MCF 10A (cell line): ENCODE results near the gene SALL2. TPM values are rescaled to one million over a fixed set of nuclear protein-coding genes. Genes with fewer than 3 reads are reported as not detected.

Experiments
- Bru-seq: library from RNA; stranded (reverse); fragments of 400-500 nt; gene quantifications from one replicate; lab custom pipeline; 2021; lab: Mats Ljungman, UMichigan
- BruChase-seq, 2 experiments: library from RNA; stranded (reverse); fragments of 400-500 nt; gene quantifications; one replicate each; lab custom pipeline; 2021; lab: Mats Ljungman, UMichigan
- BruUV-seq: library from RNA; stranded (reverse); fragments of 400-500 nt; replicated peaks from 2 replicates; lab custom pipeline; 2021; lab: Mats Ljungman, UMichigan
- CTCF ChIA-PET: fragments of 300-600 bp; sonication (Branson Sonifier 250); formaldehyde crosslinking; extraction: SDS; loops from one replicate; lab custom pipeline; 2021; ENCODE audit warnings: antibody characterized with exemption, inconsistent platforms; lab: Yijun Ruan, JAX
- POLR2A ChIA-PET: fragments of 300-600, 350-650 bp; sonication (Branson Sonifier 250); formaldehyde crosslinking; extraction: SDS; loops from one replicate; lab custom pipeline; 2020; ENCODE audit warnings: antibody characterized with exemption, inconsistent platforms; lab: Yijun Ruan, JAX
- DNase-seq: peaks from one replicate; pipeline ENCODE4 v3.0.0-alpha.2; 2018; ENCODE audit not compliant: unreplicated experiment
- H3K27ac Mint-ChIP-seq: one replicate; pipeline ENCODE4 v1.8.0; 2022; ENCODE audit warnings: mild to moderate bottlenecking, low read depth, mixed read lengths; ENCODE audit not compliant: unreplicated experiment
- H3K27me3 Mint-ChIP-seq: one replicate; pipeline ENCODE4 v1.8.0; 2022; ENCODE audit warnings: mixed read lengths; ENCODE audit not compliant: insufficient read depth, unreplicated experiment
- H3K36me3 Mint-ChIP-seq: one replicate; pipeline ENCODE4 v1.8.0; 2022; ENCODE audit warnings: mild to moderate bottlenecking, moderate library complexity, mixed read lengths; ENCODE audit not compliant: insufficient read depth, unreplicated experiment
- H3K4me1 Mint-ChIP-seq: one replicate; pipeline ENCODE4 v1.8.0; 2022; ENCODE audit warnings: mixed read lengths; ENCODE audit not compliant: insufficient read depth, unreplicated experiment
- H3K4me3 Mint-ChIP-seq: one replicate; pipeline ENCODE4 v1.8.0; 2022; ENCODE audit warnings: mild to moderate bottlenecking, moderate library complexity, mixed read lengths; ENCODE audit not compliant: unreplicated experiment
- H3K9me3 Mint-ChIP-seq: one replicate; pipeline ENCODE4 v1.8.0; 2022; ENCODE audit warnings: mixed read lengths; ENCODE audit not compliant: unreplicated experiment
- CTCF ChIP-seq: fragments of 200-600 bp; IDR thresholded peaks from one replicate; pipeline ENCODE4 v1.8.0; 2022; ENCODE audit warnings: antibody characterized with exemption, mild to moderate bottlenecking; ENCODE audit not compliant: unreplicated experiment
- intact Hi-C: fragments of 100-400 bp; cut with micrococcal nuclease; formaldehyde crosslinking; loops from 2 replicates; pipeline ENCODE4 v1.14.1; 2022
- long read RNA-seq: library from polyadenylated mRNA; stranded (forward); transcript quantifications from one replicate; pipeline ENCODE4 v2.0.0, GENCODE V29; 2022
- total RNA-seq: library from RNA; stranded (reverse); gene quantifications from 2 replicates; pipeline ENCODE4 v1.2.3, GENCODE V29; 2022

The SALL2 gene
- total RNA-seq = 0.05 and 0.09 TPM in 2 replicates
- Bru-seq, nascent RNA = not detected
- percentile 9 among the genes with signal in this experiment for BruChase-seq, experiment 1, labeled RNA remaining after a 6-hour chase
- BruChase-seq, experiment 2, labeled RNA remaining after a 2-hour chase = percentile 6 among the genes with signal in this experiment
- long read RNA-seq = 0 reads

DNA sequence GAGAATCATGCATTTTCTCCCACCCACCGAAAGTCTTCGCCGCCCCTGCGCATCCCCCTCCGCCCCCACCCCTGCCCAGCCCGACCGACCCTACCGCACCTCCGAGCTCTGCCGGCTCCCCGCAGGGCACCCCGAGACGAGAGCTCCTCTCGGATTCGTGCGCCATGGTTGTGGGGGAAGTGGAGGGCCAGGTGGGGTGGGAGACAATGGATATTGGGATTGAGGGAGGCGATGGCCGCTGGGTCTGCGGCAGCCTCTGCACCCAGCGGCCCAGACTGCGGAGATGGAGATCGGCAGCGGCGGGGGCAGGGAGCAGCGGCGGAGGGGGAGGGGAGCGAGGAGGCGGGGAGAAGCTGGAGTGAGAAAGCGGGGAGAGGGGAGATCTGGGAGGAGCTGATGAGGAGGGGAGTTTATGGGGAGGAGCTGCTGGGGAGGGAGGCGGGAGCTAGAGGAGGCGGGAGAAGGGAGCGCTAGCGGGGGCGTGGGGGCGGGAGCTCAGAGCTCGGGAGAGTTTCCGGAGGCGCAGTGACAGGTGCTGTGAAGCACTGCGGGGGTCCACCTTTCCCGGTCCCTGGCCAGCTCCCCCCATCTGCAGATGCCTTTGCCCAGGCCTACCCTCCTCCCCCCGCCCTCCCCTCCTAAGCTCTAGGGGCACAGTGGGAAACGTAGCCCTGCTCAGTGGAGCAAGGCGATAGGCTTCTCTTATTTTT, at the start of gene SALL2:
SALL2 (minus strand) TSS at position 385 of the 710 bp plus-strand sequence; CDS start at position 166, 219 bp downstream.
- peaks cover 22% of the 10 kb centered on the region for H3K27me3 Mint-ChIP-seq
- TF ChIP-seq CTCF = no peak
- H3K4me1 Mint-ChIP-seq = no peaks in the 10 kb centered on the region
- no TSS peak for BruUV-seq
- peak within 1 kb of the TSS; percentile 33 for H3K4me3 Mint-ChIP-seq
- H3K27ac Mint-ChIP-seq = no peak within 1 kb of the TSS
- POLR2A ChIA-PET = interaction anchor here (1.6 to 2.2 kb wide), 2 partner anchors 13 to 15 kb away, joined by 6 to 12 read pairs; partner anchors contain the start of gene METTL3
- no peaks in the 10 kb centered on the region for H3K9me3 Mint-ChIP-seq
- DNase-seq = no peak
- no peaks in the 10 kb centered on the region for H3K36me3 Mint-ChIP-seq
- CTCF ChIA-PET = interaction anchor here (1.6 to 2.5 kb wide), 3 partner anchors 16 to 31 kb away, joined by 3 to 12 read pairs (median 5); partner anchors contain the start of gene METTL3
- intact Hi-C loops = no loop called here

DNA sequence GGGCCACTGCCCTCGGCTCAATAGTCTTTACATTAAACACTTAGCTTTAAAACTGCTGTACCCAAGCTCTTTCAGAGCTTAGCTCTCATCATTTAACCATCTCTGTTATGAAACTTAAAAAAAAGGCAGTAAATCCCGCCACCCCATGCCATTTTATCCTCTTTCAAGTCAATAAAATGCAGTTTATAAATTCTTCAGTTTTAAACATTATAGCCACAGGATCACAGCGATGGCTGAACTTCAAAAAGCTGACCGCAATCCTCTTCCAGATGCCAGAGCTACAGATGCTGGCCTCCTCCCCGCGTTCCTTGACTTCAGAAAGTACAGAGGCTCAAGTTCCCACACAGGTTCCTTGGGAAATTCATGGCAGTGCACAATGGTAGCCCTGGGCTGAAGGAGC, 49.5 kb upstream of the SALL2 start:
- Mint-ChIP-seq H3K9me3 (peaks cover 4% of the 10 kb centered on the region), H3K4me3 (no peak overlapping the region), H3K4me1 (no peaks in the 10 kb centered on the region), H3K27me3 (peaks cover 26% of the 10 kb centered on the region), H3K27ac (no peak overlapping the region), H3K36me3 (no peaks in the 10 kb centered on the region)
- ChIA-PET CTCF (interaction anchor here (0.6 to 1.3 kb wide), 2 partner anchors 17 to 1411 kb away, joined by 3 to 4 read pairs; no protein-coding TSS in a partner anchor), POLR2A (no interaction called here)
- DNase-seq = no peak
- intact Hi-C loops = no loop called here
- TF ChIP-seq CTCF = no peak
- no TSS peak for BruUV-seq

DNA sequence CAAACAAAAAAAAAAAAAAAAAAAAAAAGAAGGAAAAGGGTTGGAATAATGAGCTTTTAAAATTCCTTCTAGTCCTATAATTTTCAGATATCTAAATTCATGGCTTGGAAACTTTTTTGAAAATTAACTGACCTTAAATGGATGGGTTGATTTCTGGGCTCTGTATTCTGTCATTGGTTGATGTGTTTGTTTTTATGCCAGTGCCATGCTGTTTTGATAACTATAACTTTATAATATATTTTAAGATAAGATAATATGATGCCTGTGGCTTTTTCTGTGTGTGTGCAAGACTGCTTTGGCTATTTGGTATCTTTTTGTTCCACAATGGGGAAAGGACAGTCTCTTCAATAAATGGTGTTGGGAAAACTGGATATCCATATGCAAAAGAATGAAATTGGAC, 46.5 kb upstream of the SALL2 start:
- CTCF ChIA-PET = interaction anchor here (0.6 kb wide), 2 partner anchors 139 to 517 kb away, joined by 3 read pairs; no protein-coding TSS in a partner anchor
- Mint-ChIP-seq H3K4me3 (no peak overlapping the region), H3K9me3 (peaks cover 4% of the 10 kb centered on the region), H3K36me3 (no peaks in the 10 kb centered on the region), H3K27me3 (peaks cover 38% of the 10 kb centered on the region), H3K4me1 (no peaks in the 10 kb centered on the region), H3K27ac (no peak overlapping the region)
- intact Hi-C loops = no loop called here
- no TSS peak for BruUV-seq
- DNase-seq = no peak
- TF ChIP-seq CTCF = no peak
- POLR2A ChIA-PET = interaction anchor here (0.7 kb wide), 1 partner anchor 96 kb away, joined by 3 read pairs; the partner anchor contains the start of genes RAB2B and TOX4

GRCh38 chr14:21558703-21559170, 32.6 kb upstream of the SALL2 start:
- Mint-ChIP-seq H3K36me3 (no peaks in the 10 kb centered on the region), H3K9me3 (no peaks in the 10 kb centered on the region), H3K27ac (no peak overlapping the region), H3K4me3 (no peak overlapping the region), H3K27me3 (peaks cover 4% of the 10 kb centered on the region), H3K4me1 (peaks cover 7% of the 10 kb centered on the region)
- no TSS peak for BruUV-seq
- POLR2A ChIA-PET = no interaction called here
- CTCF ChIA-PET = interaction anchor here (0.6 to 6.3 kb wide), 14 partner anchors 9 to 1913 kb away, joined by 3 to 88 read pairs (median 3); partner anchors contain the start of gene CHD8
- intact Hi-C loops = loop anchor here (5.0 to 10.0 kb wide), 5 partner anchors 46 to 491 kb away; partner anchors contain the start of genes METTL3, RAB2B and TOX4
- no peak for TF ChIP-seq CTCF
- DNase-seq = no peak
